Retinal pigment epithelial cell (primary cell): ENCODE results near the gene ZNF662.

Experiments
- DNase-seq: peaks from one replicate; pipeline ENCODE4 v3.0.0-alpha.2; 2010; ENCODE audit warnings: low read depth
- H3K4me3 ChIP-seq: 2 replicates; pipeline ENCODE4 v1.5.1; 2011; ENCODE audit warnings: mild to moderate bottlenecking, low read length, control low read depth, moderate library complexity
- TF ChIP-seq, protein P1 (sequence below): conservative IDR thresholded peaks from 2 replicates; pipeline ENCODE4 v1.5.1; 2011; ENCODE audit warnings: low read depth, low read length, control low read depth, inconsistent platforms

ZNF662 gene

DNA sequence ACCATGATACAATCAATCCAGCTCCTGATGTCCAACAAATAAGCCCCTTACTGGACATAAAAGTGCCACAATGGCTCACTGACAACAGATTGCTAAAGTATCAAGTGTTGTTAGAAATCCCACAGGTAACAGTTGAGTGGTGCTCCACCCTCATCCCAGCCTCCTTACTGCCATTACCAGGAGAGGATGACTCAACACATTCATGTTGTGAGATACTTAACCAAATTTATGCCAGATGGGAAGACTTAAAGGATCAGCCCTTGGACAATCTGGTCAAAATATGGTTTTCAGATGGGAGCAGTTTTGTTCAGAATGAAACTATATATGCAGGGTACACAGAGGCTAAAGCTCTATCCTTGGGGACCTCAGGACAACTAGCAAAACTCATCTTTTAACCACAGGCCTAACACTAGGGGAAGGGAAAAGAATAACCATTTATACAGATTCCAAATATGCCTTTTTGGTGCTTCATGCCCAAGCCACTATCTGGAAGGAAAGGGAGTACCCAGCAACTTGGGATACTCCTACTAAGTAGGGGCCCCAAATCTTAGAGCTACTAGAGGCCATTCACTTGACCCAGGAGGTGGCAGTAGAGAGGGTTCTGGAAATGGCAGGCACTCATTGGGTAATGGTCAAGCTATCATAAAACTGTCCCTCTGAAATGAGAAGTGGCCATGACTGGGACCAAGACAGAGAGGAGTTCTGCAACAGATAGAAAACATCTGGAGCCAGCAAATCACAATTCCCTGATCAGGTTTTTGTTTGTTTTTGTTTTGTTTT, 6.9 kb upstream of the ZNF662 start:
- DNase-seq, result no peak
- TF ChIP-seq, protein P1, sequence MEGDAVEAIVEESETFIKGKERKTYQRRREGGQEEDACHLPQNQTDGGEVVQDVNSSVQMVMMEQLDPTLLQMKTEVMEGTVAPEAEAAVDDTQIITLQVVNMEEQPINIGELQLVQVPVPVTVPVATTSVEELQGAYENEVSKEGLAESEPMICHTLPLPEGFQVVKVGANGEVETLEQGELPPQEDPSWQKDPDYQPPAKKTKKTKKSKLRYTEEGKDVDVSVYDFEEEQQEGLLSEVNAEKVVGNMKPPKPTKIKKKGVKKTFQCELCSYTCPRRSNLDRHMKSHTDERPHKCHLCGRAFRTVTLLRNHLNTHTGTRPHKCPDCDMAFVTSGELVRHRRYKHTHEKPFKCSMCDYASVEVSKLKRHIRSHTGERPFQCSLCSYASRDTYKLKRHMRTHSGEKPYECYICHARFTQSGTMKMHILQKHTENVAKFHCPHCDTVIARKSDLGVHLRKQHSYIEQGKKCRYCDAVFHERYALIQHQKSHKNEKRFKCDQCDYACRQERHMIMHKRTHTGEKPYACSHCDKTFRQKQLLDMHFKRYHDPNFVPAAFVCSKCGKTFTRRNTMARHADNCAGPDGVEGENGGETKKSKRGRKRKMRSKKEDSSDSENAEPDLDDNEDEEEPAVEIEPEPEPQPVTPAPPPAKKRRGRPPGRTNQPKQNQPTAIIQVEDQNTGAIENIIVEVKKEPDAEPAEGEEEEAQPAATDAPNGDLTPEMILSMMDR, result peak; percentile 11
- no peak overlapping the region for H3K4me3 ChIP-seq

DNA sequence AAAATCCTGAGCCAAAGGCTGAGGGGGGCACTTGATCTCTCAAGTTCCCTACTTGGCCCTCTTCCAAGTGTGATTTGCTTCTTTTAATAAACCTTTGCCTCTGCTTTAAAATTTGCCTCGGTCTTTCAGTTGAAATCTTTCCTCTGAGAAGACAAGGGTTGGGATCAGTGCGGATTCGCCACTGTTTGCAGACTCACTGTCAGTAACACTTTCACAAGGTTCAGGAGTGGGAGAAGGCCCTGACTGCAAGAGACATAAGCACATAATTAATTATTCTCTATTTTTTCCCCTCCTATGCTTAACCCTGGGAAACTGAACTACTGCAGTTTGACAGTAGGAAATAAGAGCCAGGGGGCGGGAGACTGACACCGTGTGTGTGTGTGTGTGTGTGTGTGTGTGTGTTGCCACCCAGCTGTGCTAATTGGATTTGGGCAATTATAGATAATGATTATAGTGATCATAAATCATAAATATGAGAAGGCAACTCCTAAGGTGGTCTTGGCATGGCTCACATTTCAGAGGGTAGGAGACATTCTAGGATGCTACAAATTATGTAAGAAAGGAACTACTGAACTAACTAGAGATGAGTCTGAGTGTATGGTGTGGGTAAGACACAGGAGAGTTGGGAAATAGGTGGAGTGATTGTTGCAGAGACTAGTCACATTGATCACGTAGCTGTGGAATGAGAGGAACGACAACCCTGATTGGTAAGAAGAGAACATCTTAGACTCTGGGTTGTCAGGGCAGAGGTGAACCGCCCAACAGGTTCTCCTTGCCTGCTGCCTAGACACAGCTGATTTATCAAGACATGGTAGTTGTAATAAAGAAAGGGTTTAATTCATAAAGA, 5.5 kb upstream of the ZNF662 start:
- no peak overlapping the region for H3K4me3 ChIP-seq
- TF ChIP-seq, protein P1, result no peak
- DNase-seq, result no peak

DNA sequence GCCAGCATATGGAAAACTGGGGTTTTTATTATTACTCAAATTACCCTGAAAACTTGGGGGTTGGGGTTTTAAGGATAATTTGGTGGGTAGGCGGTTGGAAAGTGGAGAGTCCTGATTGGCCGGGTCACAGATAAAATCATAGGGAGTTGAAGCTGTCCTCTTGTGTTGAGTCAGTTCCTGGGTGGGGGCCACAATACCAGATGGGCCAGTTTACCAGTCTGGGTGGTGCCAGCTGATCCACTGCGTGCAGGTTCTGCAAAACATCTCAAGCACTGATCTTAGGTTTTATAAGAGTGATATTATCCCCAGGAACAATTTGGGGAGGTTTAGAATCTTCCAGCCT, 4.9 kb upstream of the ZNF662 start:
- TF ChIP-seq, protein P1, result no peak
- H3K4me3 ChIP-seq, result no peak overlapping the region
- DNase-seq, result no peak

DNA sequence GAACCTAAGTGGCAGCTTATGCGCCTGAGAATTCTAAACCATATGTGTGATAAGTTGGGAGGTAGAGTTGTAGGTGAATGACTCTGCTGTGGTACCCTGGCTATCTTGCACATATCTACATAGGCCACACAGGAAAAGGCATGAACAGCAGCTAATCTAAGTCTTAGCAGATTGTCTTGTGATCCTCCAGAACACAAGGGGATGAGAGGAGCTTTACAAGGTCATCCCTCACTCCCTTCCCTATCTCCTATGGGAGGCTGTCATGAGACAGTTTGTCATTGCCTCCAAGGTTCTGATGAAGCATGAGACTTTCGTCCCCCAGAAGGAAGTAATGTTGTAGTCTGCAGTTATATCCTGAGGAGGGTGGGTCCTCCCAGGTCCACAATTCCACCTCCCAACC, 3.7 kb upstream of the ZNF662 start:
- TF ChIP-seq, protein P1, result no peak
- H3K4me3 ChIP-seq, result no peak overlapping the region

DNA sequence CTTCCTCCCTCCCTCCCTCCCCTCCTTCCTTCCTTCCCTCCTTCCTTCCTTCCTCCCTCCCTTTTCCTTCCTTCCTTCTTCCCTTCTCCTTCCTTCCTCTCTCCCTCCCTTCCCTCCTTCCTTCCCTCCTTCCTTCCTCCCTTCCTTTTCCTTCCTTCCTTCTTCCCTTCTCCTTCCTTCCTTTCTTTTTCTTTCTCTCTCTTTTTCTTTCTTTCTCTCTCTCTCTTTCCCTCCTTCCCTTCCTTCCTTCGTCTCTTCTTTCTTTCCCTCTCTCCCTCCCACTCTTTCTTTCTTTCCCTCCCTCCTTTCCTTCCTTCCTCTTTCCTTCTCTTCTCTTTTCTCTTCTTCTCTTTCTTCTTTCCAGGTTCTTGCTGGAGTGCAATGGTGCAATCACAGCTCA, 1.9 kb upstream of the ZNF662 start:
- no peak for DNase-seq
- no peak overlapping the region for H3K4me3 ChIP-seq
- TF ChIP-seq, protein P1, result no peak

More for the DNA sequence above, 3.7 kb upstream of the ZNF662 start:
- no peak for DNase-seq

DNA sequence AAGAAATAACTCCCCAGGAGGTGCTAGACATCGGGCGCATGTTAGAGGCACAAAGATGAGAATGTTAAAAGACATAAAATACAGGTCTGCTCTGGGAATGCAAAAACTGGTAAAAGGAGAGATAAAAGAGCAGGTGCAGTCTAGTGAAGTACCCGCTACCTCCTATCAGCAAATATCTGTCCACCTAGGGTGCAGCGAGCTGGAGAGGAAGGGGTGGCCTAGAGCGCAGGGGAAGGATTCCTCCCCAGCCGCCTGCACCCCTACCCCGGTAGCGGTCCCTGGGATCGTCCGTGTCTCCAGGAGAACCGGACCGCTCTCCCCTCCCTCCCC, 237 bp upstream of the ZNF662 start:
- no peak for DNase-seq
- TF ChIP-seq, protein P1, result no peak
- H3K4me3 ChIP-seq, result peak overlapping the region; percentile 53

DNA sequence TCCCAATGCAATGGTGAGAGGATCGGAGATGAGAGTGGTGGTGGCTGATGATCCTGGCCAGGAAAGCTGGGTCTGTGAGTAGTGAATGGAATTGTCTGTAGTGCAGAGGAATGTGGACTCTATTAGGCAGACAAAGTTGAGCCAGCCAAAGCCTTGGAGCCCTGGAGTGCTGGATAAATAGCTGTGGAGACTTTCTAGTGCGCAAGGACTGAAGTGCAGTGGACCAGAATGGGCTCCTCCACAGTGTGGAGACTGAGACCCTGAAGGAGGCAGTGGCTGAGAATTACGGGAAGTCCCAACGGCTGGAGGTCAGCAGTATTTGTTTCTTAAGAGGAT, 874 bp downstream of the ZNF662 start:
- H3K4me3 ChIP-seq, result peak overlapping the region; percentile 53
- no peak for DNase-seq
- TF ChIP-seq, protein P1, result no peak
